ENCODE data around the gene PIK3C2G. TPM values are rescaled to one million over a fixed set of nuclear protein-coding genes. Genes with fewer than 3 reads are reported as not detected.

PIK3C2G gene
- total RNA-seq, 2 donors from 2014 or later: not detected

GRCh38 chr12:18391151-18391550 lies 129.8 kb downstream of the PIK3C2G start:
- H3K27ac Mint-ChIP-seq: no peak overlapping the region
- H3K36me3 Mint-ChIP-seq (ENCODE audit: low read depth): no peaks in the 10 kb centered on the region
- no peak for ATAC-seq (replicated peaks)
- H3K9me3 Mint-ChIP-seq: peaks cover 8% of the 10 kb centered on the region
- H3K4me1 Mint-ChIP-seq: no peaks in the 10 kb centered on the region
- H3K27me3 Mint-ChIP-seq: no peaks in the 10 kb centered on the region
- H3K4me3 Mint-ChIP-seq: no peak overlapping the region

- H3K36me3 Mint-ChIP-seq (ENCODE audit: low read depth): no peaks in the 10 kb centered on the region
- H3K4me1 Mint-ChIP-seq: no peaks in the 10 kb centered on the region
- no peak overlapping the region for H3K27ac Mint-ChIP-seq
- no peak overlapping the region for H3K4me3 Mint-ChIP-seq
- no peak for ATAC-seq (replicated peaks)
- H3K9me3 Mint-ChIP-seq: peaks cover 3% of the 10 kb centered on the region
- H3K27me3 Mint-ChIP-seq: no peaks in the 10 kb centered on the region
These were observed 133.4 kb downstream of the PIK3C2G start for GRCh38 chr12:18394742-18395141.

GRCh38 chr12:18400186-18400585 lies 138.9 kb downstream of the PIK3C2G start:
- ATAC-seq (replicated peaks): no peak
- peaks cover 10% of the 10 kb centered on the region for H3K9me3 Mint-ChIP-seq
- no peaks in the 10 kb centered on the region for H3K4me1 Mint-ChIP-seq
- H3K36me3 Mint-ChIP-seq (ENCODE audit: low read depth): no peaks in the 10 kb centered on the region
- no peaks in the 10 kb centered on the region for H3K27me3 Mint-ChIP-seq
- no peak overlapping the region for H3K27ac Mint-ChIP-seq
- H3K4me3 Mint-ChIP-seq: no peak overlapping the region

- H3K4me1 Mint-ChIP-seq: no peaks in the 10 kb centered on the region
- H3K36me3 Mint-ChIP-seq (ENCODE audit: low read depth): no peaks in the 10 kb centered on the region
These were observed 141.7 kb downstream of the PIK3C2G start for GRCh38 chr12:18402872-18403611.

GRCh38 chr12:18411453-18411852 lies 150.1 kb downstream of the PIK3C2G start:
- Mint-ChIP-seq H3K27ac (no peak overlapping the region), H3K4me3 (no peak overlapping the region), H3K9me3 (peaks cover 13% of the 10 kb centered on the region), H3K27me3 (no peaks in the 10 kb centered on the region), H3K36me3 (ENCODE audit: low read depth) (no peaks in the 10 kb centered on the region), H3K4me1 (no peaks in the 10 kb centered on the region)
- no peak for ATAC-seq (replicated peaks)

More at GRCh38 chr12:18402872-18403611, 141.7 kb downstream of the PIK3C2G start:
- no peaks in the 10 kb centered on the region for H3K27me3 Mint-ChIP-seq
- H3K27ac Mint-ChIP-seq: no peak overlapping the region
- ATAC-seq (replicated peaks): no peak
- H3K4me3 Mint-ChIP-seq: no peak overlapping the region
- peaks cover 15% of the 10 kb centered on the region for H3K9me3 Mint-ChIP-seq

- Mint-ChIP-seq H3K36me3 (ENCODE audit: low read depth) (no peaks in the 10 kb centered on the region), H3K27me3 (no peaks in the 10 kb centered on the region), H3K27ac (no peak overlapping the region), H3K4me1 (no peaks in the 10 kb centered on the region), H3K9me3 (peaks cover 6% of the 10 kb centered on the region), H3K4me3 (no peak overlapping the region)
- no peak for ATAC-seq (replicated peaks)
These were observed 153.4 kb downstream of the PIK3C2G start for GRCh38 chr12:18414671-18415070.

DNA sequence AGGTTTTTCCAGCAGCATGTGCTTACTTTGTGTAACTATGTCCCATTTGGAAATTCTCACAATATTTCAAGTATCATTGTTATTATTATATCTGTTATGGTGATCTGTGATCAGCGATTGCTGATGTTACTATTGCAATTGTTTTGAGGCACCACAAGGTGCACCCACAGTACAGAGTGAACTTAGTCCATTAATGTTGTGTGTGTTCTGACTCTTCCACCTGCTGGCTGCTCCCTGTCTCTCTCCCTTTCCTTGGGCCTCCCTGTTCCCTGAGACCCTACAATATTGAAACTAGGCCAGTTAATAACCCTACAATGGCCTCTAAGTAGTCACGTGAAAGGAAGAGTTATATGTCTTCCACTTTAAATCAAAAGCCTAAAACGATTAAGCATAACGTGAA lies 153.9 kb downstream of the PIK3C2G start:
- Mint-ChIP-seq H3K36me3 (ENCODE audit: low read depth) (no peaks in the 10 kb centered on the region), H3K27ac (no peak overlapping the region), H3K4me1 (no peaks in the 10 kb centered on the region), H3K27me3 (no peaks in the 10 kb centered on the region), H3K4me3 (no peak overlapping the region), H3K9me3 (peaks cover 4% of the 10 kb centered on the region)
- no peak for ATAC-seq (replicated peaks)

DNA sequence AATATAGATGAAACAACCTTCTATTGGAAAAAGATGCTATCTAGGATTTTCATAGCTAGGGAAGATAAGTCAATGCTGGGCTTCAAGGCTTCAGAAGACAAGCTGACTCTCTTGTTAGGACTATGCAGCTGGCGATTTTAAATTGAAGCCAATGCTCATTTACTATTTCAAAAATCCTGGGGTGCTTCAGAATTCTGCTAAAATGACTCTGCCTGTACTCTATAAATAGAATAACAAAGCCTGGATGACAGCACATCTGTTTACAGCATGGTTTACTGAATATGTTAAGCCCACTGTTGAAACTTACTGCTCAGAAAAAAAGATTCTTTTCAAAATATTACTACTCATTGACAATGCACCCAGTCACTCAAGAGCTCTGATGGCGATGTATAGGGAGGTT lies 155.1 kb downstream of the PIK3C2G start:
- no peaks in the 10 kb centered on the region for H3K4me1 Mint-ChIP-seq
- no peak for ATAC-seq (replicated peaks)
- no peaks in the 10 kb centered on the region for H3K27me3 Mint-ChIP-seq
- no peaks in the 10 kb centered on the region for H3K36me3 Mint-ChIP-seq (ENCODE audit: low read depth)
- H3K27ac Mint-ChIP-seq: no peak overlapping the region
- peaks cover 4% of the 10 kb centered on the region for H3K9me3 Mint-ChIP-seq
- H3K4me3 Mint-ChIP-seq: no peak overlapping the region

DNA sequence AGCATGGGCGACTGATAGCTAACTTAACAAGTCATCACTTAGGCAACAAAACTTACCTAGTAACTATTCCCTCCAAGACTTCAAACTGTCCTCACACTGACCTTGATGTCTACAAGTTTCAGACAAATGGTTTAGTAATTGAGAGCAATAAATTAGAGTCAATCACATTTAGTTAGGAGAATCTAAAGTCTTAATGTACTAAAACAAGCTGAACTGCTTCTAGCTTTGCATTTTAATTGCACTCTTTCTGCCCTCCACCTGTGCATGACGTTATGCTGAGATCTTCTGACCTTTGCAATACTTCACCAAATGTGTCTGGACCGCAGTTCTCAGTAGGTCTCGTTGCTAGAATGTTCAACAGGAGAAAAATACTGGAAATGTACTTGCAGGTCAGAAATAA lies 158.0 kb downstream of the PIK3C2G start:
- Mint-ChIP-seq H3K27me3 (no peaks in the 10 kb centered on the region), H3K4me1 (no peaks in the 10 kb centered on the region), H3K9me3 (peaks cover 4% of the 10 kb centered on the region), H3K27ac (no peak overlapping the region), H3K4me3 (no peak overlapping the region), H3K36me3 (ENCODE audit: low read depth) (no peaks in the 10 kb centered on the region)
- no peak for ATAC-seq (replicated peaks)

DNA sequence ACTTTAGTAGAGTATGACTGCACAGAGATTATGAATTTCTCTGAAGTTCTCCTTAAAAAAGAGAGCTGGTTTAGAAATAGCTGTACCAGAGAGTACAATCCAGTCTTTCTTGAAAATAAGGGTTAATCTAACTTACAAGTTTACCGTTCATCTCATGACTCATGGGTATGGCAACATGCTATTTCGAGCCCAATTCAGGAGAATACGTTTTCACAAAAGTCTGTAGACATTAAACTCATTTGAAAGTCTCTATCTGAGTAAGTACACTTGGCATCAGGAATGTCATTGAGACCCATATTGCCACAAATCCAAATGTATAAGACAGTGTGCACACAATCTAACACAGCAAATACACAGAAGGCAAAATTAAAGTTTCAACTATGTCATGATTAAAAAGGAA lies 160.5 kb downstream of the PIK3C2G start:
- no peaks in the 10 kb centered on the region for H3K27me3 Mint-ChIP-seq
- no peak overlapping the region for H3K4me3 Mint-ChIP-seq
- H3K9me3 Mint-ChIP-seq: peaks cover 4% of the 10 kb centered on the region
- no peak overlapping the region for H3K27ac Mint-ChIP-seq
- H3K4me1 Mint-ChIP-seq: no peaks in the 10 kb centered on the region
- ATAC-seq (replicated peaks): no peak
- no peaks in the 10 kb centered on the region for H3K36me3 Mint-ChIP-seq (ENCODE audit: low read depth)

- no peak for ATAC-seq (replicated peaks)
- Mint-ChIP-seq H3K4me1 (no peaks in the 10 kb centered on the region), H3K27ac (no peak overlapping the region), H3K9me3 (peaks cover 4% of the 10 kb centered on the region), H3K36me3 (ENCODE audit: low read depth) (no peaks in the 10 kb centered on the region), H3K4me3 (no peak overlapping the region), H3K27me3 (no peaks in the 10 kb centered on the region)
These were observed 161.6 kb downstream of the PIK3C2G start for GRCh38 chr12:18422871-18423270.

- Mint-ChIP-seq H3K4me3 (no peak overlapping the region), H3K27me3 (no peaks in the 10 kb centered on the region), H3K9me3 (peaks cover 6% of the 10 kb centered on the region), H3K4me1 (no peaks in the 10 kb centered on the region), H3K36me3 (ENCODE audit: low read depth) (no peaks in the 10 kb centered on the region), H3K27ac (no peak overlapping the region)
- no peak for ATAC-seq (replicated peaks)
These were observed 163.5 kb downstream of the PIK3C2G start for GRCh38 chr12:18424857-18425256.

- no peak overlapping the region for H3K27ac Mint-ChIP-seq
- no peak for ATAC-seq (replicated peaks)
- H3K4me3 Mint-ChIP-seq: no peak overlapping the region
- H3K27me3 Mint-ChIP-seq: no peaks in the 10 kb centered on the region
- H3K36me3 Mint-ChIP-seq (ENCODE audit: low read depth): no peaks in the 10 kb centered on the region
- no peaks in the 10 kb centered on the region for H3K4me1 Mint-ChIP-seq
- peaks cover 8% of the 10 kb centered on the region for H3K9me3 Mint-ChIP-seq
These were observed 166.2 kb downstream of the PIK3C2G start for GRCh38 chr12:18427520-18427919.

DNA sequence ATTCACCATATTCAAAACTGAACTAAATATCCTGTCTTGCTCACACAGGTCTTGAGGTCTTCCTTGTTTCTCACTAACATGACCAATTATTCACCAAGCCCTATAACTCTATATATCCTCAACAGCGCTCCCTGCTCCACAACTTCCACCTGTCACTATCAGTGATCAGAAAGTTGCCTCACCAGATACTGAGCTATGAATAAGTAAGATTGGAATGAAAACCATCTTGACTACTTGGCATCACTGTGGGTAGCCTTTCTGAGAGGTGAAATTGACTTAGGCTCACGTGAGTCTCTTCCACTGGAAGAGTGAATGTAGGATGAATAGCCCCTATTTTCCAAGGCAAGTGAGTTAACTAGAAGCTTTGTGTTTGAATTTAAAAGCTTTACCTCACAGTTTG lies 167.1 kb downstream of the PIK3C2G start:
- Mint-ChIP-seq H3K27ac (no peak overlapping the region), H3K4me1 (no peaks in the 10 kb centered on the region), H3K4me3 (no peak overlapping the region), H3K36me3 (ENCODE audit: low read depth) (no peaks in the 10 kb centered on the region), H3K27me3 (no peaks in the 10 kb centered on the region), H3K9me3 (peaks cover 8% of the 10 kb centered on the region)
- no peak for ATAC-seq (replicated peaks)

GRCh38 chr12:18429366-18429765 lies 168.0 kb downstream of the PIK3C2G start:
- H3K9me3 Mint-ChIP-seq: peaks cover 8% of the 10 kb centered on the region
- ATAC-seq (replicated peaks): no peak
- no peak overlapping the region for H3K27ac Mint-ChIP-seq
- no peaks in the 10 kb centered on the region for H3K36me3 Mint-ChIP-seq (ENCODE audit: low read depth)
- no peaks in the 10 kb centered on the region for H3K27me3 Mint-ChIP-seq
- H3K4me3 Mint-ChIP-seq: no peak overlapping the region
- no peaks in the 10 kb centered on the region for H3K4me1 Mint-ChIP-seq

Measured in activated T-helper 17 cell treated with anti-CD3 and anti-CD28 coated beads, Interleukin-2, amount 50 U/mL, for 72 hours (primary cell).